ENCODE results near the gene CRYGN.

Gene CRYGN

DNA sequence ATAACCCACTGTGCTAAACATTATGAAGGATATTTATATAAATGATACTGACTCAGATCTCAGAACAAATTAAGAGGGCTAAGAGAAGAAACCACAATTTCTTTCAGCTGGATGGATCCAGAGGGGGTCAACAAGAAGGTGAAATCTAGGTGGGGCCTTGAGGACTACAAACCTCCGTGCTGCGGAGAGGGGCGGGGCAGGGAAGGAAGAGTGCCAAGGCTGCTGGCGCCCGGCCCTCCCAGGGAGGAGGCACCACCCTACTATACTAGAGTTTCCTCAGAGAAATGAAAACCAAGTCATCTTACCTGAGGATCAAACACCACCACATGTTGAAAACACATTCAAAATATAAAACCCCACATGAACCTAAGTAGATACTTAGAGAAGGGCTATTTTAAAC lies 29.3 kb upstream of the CRYGN start:
- Histone ChIP-seq H3K27ac (replicated peaks) (no peak overlapping the region), H3K4me3 (replicated peaks; ENCODE audit: insufficient read depth, low read length) (no peak overlapping the region), H3K27me3 (ENCODE audit: insufficient read depth, poor library complexity, severe bottlenecking) (no peaks in the 10 kb centered on the region)
- TF ChIP-seq POLR2AphosphoS5 (IDR thresholded peaks at IDR 0.05; ENCODE audit: low read depth) (no peak), SPI1 (IDR thresholded peaks at IDR 0.05; ENCODE audit: borderline replicate concordance, low read depth) (no peak), GABPA (IDR thresholded peaks at IDR 0.05; ENCODE audit: low read depth) (no peak)
- TF ChIP-seq, protein P1, sequence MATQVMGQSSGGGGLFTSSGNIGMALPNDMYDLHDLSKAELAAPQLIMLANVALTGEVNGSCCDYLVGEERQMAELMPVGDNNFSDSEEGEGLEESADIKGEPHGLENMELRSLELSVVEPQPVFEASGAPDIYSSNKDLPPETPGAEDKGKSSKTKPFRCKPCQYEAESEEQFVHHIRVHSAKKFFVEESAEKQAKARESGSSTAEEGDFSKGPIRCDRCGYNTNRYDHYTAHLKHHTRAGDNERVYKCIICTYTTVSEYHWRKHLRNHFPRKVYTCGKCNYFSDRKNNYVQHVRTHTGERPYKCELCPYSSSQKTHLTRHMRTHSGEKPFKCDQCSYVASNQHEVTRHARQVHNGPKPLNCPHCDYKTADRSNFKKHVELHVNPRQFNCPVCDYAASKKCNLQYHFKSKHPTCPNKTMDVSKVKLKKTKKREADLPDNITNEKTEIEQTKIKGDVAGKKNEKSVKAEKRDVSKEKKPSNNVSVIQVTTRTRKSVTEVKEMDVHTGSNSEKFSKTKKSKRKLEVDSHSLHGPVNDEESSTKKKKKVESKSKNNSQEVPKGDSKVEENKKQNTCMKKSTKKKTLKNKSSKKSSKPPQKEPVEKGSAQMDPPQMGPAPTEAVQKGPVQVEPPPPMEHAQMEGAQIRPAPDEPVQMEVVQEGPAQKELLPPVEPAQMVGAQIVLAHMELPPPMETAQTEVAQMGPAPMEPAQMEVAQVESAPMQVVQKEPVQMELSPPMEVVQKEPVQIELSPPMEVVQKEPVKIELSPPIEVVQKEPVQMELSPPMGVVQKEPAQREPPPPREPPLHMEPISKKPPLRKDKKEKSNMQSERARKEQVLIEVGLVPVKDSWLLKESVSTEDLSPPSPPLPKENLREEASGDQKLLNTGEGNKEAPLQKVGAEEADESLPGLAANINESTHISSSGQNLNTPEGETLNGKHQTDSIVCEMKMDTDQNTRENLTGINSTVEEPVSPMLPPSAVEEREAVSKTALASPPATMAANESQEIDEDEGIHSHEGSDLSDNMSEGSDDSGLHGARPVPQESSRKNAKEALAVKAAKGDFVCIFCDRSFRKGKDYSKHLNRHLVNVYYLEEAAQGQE (IDR thresholded peaks at IDR 0.05; ENCODE audit: insufficient replicate concordance, low read depth): no peak
- TF ChIP-seq, protein P2, sequence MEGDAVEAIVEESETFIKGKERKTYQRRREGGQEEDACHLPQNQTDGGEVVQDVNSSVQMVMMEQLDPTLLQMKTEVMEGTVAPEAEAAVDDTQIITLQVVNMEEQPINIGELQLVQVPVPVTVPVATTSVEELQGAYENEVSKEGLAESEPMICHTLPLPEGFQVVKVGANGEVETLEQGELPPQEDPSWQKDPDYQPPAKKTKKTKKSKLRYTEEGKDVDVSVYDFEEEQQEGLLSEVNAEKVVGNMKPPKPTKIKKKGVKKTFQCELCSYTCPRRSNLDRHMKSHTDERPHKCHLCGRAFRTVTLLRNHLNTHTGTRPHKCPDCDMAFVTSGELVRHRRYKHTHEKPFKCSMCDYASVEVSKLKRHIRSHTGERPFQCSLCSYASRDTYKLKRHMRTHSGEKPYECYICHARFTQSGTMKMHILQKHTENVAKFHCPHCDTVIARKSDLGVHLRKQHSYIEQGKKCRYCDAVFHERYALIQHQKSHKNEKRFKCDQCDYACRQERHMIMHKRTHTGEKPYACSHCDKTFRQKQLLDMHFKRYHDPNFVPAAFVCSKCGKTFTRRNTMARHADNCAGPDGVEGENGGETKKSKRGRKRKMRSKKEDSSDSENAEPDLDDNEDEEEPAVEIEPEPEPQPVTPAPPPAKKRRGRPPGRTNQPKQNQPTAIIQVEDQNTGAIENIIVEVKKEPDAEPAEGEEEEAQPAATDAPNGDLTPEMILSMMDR (IDR thresholded peaks at IDR 0.05; ENCODE audit: insufficient read depth, low read length): no peak
- no peak for DNase-seq (ENCODE audit: low read depth in 1 of 2, low spot score in 1 of 2)

DNA sequence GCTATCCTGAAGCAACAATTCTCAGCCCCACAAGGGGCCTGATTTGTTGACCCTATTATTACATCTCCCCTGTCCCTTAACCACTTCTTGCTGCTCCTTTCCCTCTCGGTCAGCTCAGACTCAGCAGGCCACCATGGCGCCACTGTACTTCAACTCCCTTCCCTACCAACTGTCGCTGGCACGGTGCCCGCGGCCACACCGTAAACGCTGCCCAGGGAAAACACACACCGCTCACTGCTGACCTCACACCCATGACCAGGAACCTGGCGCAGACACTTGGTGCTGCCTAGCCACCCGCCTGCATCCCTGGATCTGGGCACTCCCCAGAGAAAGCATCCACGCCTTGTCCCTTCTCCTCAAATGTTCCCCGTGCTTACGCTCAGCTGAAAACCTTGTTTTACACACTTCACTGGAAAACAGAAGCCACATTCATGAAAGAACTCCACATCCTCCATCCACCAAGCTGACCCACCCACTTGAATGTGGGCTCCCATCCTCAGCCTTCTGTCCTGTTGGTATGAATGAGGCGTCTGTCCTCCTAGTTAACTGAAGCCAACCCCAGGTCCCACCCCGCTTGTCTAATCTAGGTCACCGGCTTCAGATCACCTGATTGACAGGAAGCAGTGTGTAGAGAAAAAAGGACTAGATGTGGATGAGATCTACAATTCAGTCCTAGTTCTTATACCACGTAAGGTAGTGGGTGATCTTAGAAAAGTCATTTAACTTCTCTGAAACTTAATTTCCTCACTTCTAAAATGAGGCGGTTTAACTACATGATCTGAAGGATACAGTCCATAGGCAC lies 28.5 kb upstream of the CRYGN start:
- no peak overlapping the region for H3K27ac ChIP-seq (replicated peaks)
- H3K27me3 ChIP-seq (ENCODE audit: insufficient read depth, poor library complexity, severe bottlenecking): no peaks in the 10 kb centered on the region
- TF ChIP-seq, protein P1 (IDR thresholded peaks at IDR 0.05; ENCODE audit: insufficient replicate concordance, low read depth): no peak
- TF ChIP-seq GABPA (IDR thresholded peaks at IDR 0.05; ENCODE audit: low read depth) (no peak), POLR2AphosphoS5 (IDR thresholded peaks at IDR 0.05; ENCODE audit: low read depth) (no peak), SPI1 (IDR thresholded peaks at IDR 0.05; ENCODE audit: borderline replicate concordance, low read depth) (no peak)
- TF ChIP-seq, protein P2 (IDR thresholded peaks at IDR 0.05; ENCODE audit: insufficient read depth, low read length): no peak
- no peak overlapping the region for H3K4me3 ChIP-seq (replicated peaks; ENCODE audit: insufficient read depth, low read length)
- DNase-seq (ENCODE audit: low read depth in 1 of 2, low spot score in 1 of 2): no peak

DNA sequence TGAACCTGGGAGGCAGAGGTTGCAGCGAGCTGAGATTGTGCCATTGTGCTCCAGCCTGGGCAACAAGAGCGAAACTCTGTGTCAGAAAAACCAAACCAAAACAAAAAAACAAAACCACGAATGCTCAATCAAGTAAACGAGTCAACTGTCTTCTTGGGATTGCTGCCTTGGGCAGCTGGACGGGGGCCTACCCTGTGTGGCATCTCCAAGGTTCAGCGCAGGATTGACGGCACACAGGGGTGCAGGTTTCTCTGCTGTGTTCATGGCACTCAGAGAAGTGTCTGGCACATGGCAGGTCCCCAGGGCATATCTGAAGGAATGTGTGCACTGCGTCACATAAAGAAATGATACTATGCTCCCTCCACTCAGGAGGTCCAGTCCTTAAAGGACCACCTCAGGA lies 25.2 kb upstream of the CRYGN start:
- H3K27me3 ChIP-seq (ENCODE audit: insufficient read depth, poor library complexity, severe bottlenecking): no peaks in the 10 kb centered on the region
- no peak overlapping the region for H3K4me3 ChIP-seq (replicated peaks; ENCODE audit: insufficient read depth, low read length)
- no peak overlapping the region for H3K27ac ChIP-seq (replicated peaks)
- no peak for DNase-seq (ENCODE audit: low read depth in 1 of 2, low spot score in 1 of 2)
- TF ChIP-seq POLR2AphosphoS5 (IDR thresholded peaks at IDR 0.05; ENCODE audit: low read depth) (no peak), GABPA (IDR thresholded peaks at IDR 0.05; ENCODE audit: low read depth) (no peak), SPI1 (IDR thresholded peaks at IDR 0.05; ENCODE audit: borderline replicate concordance, low read depth) (no peak)
- TF ChIP-seq, protein P1 (IDR thresholded peaks at IDR 0.05; ENCODE audit: insufficient replicate concordance, low read depth): no peak
- TF ChIP-seq, protein P2 (IDR thresholded peaks at IDR 0.05; ENCODE audit: insufficient read depth, low read length): no peak

All from HL-60 (cell line).